GM21825 (cell line): ENCODE measurements around the gene ERCC6L2.

Source experiments
- ATAC-seq: cut with Tn5 transposase; IDR thresholded peaks from one replicate; pipeline ENCODE4 v1.9.1; 2021; ENCODE audit warnings: mild to moderate bottlenecking, moderate library complexity; ENCODE audit not compliant: unreplicated experiment

The ERCC6L2 gene

GRCh38 chr9:95920017-95920416 is 44.5 kb downstream of the ERCC6L2 start:
- no peak for ATAC-seq

- no peak for ATAC-seq
These were observed 48.3 kb downstream of the ERCC6L2 start for GRCh38 chr9:95923794-95924193.

DNA sequence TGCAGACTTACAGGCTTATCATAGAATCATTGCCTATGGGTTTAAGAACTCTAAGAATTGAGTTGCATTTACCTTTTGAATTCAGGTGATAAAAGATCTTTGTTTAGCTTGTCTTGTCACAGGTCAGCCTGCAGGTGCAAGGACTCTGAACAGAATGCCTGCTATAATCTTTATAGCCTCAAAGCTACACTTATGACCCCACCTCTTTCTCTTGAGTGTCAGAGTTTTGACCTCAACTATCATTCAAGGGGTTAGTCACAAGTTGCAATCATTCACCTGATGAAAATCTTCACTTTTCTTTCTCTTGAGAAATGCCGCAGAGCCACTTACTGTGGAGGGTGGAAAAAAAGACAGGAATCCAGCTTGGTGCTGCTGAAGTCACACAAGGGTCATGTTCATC is 49.5 kb downstream of the ERCC6L2 start:
- ATAC-seq = no peak

DNA sequence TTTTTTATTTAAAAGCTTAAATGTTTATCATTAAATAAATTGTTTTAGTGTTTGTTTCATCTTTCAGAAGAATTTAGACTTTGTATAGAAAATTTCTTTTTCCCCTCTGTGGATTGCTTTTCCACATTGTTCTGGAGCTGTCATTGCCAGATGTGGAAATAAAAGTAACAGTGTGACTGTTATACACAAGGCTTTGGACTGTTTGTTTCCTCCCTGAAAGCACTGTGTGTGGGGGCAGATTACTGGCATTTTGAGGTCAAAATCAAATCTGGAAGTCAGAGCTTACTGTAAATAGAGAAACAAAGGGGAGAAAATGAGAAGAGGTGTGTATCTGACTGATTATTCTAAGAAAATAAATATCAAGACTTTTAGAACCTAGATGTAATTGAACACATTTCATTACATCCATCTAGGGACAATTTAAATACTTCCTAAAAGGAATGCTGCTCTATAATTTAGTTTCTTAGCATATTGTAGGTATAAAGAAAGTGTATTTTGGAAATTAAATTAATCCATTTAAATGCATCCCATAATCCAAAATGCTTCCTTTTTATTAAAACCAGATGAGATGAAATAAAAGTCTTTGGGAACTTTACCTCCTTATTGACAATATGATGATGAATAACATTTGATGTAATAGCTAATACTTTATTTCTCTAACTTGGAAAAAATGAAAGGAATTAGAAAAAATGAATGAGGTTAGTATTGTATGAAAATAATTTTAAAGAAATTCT is 51.9 kb downstream of the ERCC6L2 start:
- ATAC-seq = no peak

DNA sequence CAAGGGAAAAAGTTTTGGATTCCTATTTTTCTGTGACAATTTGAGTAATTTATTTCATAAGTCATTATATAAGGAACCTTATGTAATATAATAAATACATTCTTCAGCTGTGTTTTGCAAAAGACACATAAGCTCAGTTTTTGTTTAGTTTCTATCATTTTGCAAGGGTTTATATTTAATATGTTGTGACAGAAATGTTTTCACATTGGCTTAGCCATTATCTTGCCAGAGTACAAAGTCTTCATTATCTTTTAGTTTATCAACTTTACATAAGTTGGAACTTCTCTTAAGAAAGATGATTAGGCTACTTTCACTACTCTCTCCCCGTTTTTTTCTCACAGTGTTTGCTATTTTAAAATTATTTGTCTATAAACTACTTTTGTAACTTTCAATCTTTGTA is 54.8 kb downstream of the ERCC6L2 start:
- no peak for ATAC-seq

DNA sequence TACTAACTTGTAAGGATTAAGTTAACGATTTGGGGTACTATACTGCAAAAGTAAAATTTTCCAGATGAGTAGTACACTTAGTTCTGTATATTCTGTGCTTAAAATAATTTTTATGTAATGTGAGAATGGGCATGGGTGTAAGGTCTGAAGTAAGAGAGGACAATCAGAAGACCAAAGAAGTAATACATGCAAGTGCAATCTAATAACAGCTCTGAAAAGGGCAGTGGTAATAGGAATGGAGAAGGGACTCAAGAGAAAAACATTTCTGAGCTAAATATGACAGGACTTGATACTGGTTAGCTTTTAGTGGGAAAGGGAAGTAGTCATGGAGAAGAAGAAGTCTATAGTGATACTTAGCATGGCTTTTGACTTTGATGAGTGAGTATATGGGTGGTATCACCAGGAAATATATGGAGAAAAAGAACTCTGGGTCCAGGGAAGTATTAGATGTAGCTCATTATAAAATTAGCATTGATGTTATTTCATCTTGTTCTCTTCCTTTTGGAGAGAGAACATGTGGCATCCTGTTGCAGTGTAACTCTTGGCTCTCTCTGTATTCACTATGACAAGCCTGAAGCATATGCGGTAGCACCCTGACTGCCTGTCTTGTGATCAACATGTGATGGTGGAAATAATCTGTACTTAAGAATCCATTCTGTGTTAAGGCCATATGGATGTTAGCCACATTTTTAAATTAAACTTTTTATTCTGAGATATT is 60.5 kb downstream of the ERCC6L2 start:
- ATAC-seq = no peak

GRCh38 chr9:95936579-95937075 is 61.1 kb downstream of the ERCC6L2 start:
- ATAC-seq = no peak

DNA sequence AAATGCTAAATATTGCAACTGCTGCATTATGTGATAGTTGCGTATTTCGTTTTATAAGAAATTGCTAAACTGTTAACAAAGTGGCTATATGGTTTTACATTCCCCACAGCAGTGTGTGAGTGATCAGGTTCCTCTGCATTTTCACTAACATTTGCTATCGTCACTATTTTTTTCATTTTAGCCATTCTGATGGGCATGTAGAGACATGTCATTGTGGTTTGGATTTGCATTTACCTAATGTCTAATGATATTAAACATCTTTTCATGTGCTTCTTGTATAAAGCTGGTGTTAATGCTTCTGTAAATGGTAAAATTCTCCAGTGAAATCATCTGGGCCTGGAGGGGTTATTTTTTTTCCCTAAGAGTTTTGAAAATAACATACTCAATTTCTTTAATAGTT is 61.6 kb downstream of the ERCC6L2 start:
- no peak for ATAC-seq

- no peak for ATAC-seq
These were observed 63.2 kb downstream of the ERCC6L2 start for GRCh38 chr9:95938724-95939123.

DNA sequence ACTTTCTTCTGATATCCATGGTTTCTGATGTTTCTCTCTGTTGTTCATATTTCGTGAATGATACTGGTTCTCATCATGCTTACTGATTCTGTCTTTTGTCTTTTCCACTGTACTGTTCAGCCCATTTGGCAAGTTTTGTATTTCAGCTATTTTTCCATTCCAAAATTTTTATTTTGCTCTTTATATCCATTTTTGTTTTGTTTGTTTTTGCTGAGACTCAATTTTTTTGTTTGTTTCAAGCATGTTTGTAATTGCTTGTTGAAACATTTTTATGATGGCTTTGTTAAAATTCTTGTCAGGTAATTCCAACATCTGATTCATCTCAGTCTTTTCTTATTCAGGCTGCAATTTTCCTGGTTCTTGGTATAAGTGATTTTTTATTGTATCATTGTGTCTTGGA is 64.0 kb downstream of the ERCC6L2 start:
- ATAC-seq = no peak

DNA sequence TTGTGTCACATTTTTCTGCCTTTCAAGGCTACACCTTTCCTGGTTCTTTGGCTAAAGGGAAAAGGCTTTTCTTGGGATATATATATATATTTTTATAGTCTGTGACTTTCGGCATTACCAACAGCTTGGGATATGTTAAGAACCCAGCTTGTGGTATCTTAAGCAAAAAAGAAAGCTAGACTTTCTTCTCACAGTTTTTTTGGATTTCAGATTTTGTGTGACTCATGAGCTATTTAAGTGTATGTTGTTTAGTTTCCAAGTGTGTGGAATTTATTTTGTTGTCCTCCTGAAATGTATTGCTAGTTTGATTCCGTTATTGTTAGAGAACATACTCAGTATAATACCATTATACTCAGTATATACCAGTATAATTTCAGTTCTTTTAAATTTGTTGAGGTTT is 64.8 kb downstream of the ERCC6L2 start:
- no peak for ATAC-seq

- no peak for ATAC-seq
These were observed 66.5 kb downstream of the ERCC6L2 start for GRCh38 chr9:95942016-95942415.

DNA sequence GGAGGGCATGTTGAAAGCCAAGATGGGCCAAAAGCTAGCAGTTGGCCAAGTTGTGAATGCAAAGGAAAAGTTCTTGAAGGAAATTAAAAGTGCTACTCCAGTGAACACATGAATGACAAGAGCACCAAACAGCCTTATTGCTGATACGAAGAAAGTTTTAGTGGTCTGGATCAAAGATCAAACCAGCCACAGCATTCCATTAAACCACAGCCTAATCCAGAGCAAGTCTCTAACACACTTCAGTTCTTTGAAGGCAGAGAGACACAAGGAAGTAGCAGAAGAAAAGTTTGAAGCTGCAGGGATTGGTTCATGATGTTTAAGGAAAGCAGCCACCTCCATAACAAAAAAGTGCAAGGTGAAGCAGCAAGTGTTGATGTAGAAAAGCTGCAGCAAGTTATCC is 71.6 kb downstream of the ERCC6L2 start:
- ATAC-seq = no peak

DNA sequence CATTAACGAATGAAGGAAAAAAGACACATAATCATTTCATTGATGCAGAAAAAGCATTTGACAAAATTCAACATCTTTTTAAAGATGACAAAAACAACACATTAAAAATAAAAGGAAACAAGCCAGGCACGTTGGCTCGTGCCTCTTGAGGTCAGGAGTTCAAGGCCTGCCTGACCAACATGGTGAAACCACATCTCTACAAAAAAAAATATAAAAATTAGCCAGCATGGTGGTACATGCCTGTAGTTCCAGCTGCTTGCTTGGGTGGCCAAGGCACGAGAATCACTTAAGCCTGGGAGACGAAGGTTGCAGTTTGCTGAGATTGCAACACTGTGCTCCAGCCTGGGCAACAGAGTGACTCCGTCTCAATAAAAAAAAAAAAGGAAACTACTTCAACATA is 77.0 kb downstream of the ERCC6L2 start:
- ATAC-seq = no peak

- ATAC-seq = no peak
These were observed 78.5 kb downstream of the ERCC6L2 start for GRCh38 chr9:95953986-95954385.

GRCh38 chr9:95954940-95955339 is 79.4 kb downstream of the ERCC6L2 start:
- ATAC-seq = no peak

DNA sequence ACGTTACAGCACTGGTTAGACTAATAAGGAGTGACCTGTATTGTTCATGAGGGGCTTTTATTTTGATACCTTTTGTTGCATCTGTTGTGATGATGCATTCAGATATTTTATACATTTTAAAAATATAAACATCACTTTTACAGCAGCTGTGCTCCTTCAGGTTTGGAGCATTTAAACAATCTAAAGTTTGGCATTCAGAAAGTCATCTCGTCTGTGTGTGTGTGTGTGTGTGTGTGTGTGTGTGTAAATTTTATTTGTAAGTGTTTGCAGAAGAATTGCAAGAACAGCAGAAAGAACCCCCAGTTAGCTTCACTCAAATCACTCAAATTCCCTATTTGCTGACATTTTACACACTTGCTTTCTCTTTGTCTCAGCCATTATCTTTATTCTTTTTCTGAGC is 87.4 kb downstream of the ERCC6L2 start:
- no peak for ATAC-seq

GRCh38 chr9:95963659-95964058 is 88.2 kb downstream of the ERCC6L2 start:
- no peak for ATAC-seq

GRCh38 chr9:95966306-95966705 is 90.8 kb downstream of the ERCC6L2 start:
- ATAC-seq = no peak

GRCh38 chr9:95970317-95970716 is 94.8 kb downstream of the ERCC6L2 start:
- ATAC-seq = no peak

DNA sequence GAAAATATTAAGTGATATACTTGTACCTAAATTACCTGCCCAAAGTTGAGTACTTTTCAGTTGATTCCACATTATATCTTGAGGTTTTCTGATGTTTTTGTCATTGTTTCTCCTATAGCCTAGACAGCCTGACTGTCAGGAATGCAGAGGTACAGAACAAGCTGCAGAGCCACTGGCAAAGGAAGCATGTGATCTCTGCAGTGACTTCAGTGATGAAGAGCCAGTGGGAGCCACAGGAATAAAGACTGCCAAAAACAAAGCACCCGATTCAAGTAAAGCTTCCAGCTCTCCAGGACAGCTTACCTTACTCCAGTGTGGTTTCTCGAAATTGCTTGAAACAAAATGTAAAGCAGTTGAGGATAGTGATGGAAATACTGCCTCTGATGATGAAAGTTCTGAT is 96.3 kb downstream of the ERCC6L2 start:
- no peak for ATAC-seq

DNA sequence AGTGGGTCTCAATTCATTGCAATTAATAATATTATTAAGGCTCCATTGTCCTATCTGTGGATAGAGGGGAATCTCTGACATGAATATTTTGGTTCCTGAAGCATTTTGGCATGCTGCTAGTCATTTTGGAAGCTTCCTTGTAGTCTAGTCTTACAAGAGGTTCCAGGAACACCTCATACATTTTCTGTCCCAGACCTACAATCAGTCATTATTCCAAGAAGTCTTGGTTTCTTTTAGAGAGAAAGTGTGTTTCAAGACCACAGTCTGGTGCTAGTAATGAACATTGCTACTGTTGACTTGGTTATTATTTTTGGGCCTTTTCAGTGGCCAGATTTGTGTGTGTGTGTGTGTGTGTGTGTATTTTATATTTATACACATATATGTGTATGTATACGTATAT is 98.9 kb downstream of the ERCC6L2 start:
- no peak for ATAC-seq
